Smooth muscle cell (in vitro differentiated cells): ENCODE results near the gene GLDC. TPM values are rescaled to one million over a fixed set of nuclear protein-coding genes. Genes with fewer than 3 reads are reported as not detected.

Experiments used
- DNase-seq: peaks from one replicate; lab custom pipeline; 2025; ENCODE audit not compliant: unreplicated experiment; lab: John Stamatoyannopoulos, UW
- H2AFZ ChIP-seq: fragments of 200-600 bp; sonication (generic); 2 replicates; pipeline ENCODE4 v1.6.0; 2016; ENCODE audit warnings: antibody characterized with exemption, low read depth, mild to moderate bottlenecking
- H3F3A ChIP-seq: fragments of 200-600 bp; sonication (generic); 2 replicates; pipeline ENCODE4 v1.6.0; 2017; ENCODE audit warnings: antibody characterized with exemption, low read depth
- H3K27ac ChIP-seq: fragments of 200-600 bp; sonication (generic); 2 replicates; pipeline ENCODE4 v1.5.1; 2016; ENCODE audit warnings: low read depth, mild to moderate bottlenecking
- H3K27me3 ChIP-seq: fragments of 200-600 bp; sonication (generic); 2 replicates; pipeline ENCODE4 v1.6.1; 2016; ENCODE audit warnings: low read depth, mild to moderate bottlenecking
- H3K36me3 ChIP-seq: fragments of 200-600 bp; sonication (generic); 2 replicates; pipeline ENCODE4 v1.5.1; 2016; ENCODE audit warnings: low read depth
- H3K4me1 ChIP-seq: fragments of 200-600 bp; sonication (generic); 2 replicates; pipeline ENCODE4 v1.5.1; 2016; ENCODE audit warnings: low read depth
- H3K4me2 ChIP-seq: fragments of 200-600 bp; sonication (generic); 2 replicates; pipeline ENCODE4 v1.6.0; 2016; ENCODE audit warnings: mild to moderate bottlenecking
- H3K4me3 ChIP-seq: fragments of 200-600 bp; sonication (generic); 2 replicates; pipeline ENCODE4 v1.5.1; 2016; ENCODE audit warnings: mild to moderate bottlenecking
- H3K79me2 ChIP-seq: fragments of 200-600 bp; sonication (generic); 2 replicates; pipeline ENCODE4 v1.6.0; 2016; ENCODE audit warnings: low read depth, mild to moderate bottlenecking
- H3K9ac ChIP-seq: fragments of 200-600 bp; sonication (generic); 2 replicates; pipeline ENCODE4 v1.6.0; 2016; ENCODE audit warnings: low read depth
- H3K9me3 ChIP-seq: fragments of 200-600 bp; sonication (generic); replicated peaks from 2 replicates; pipeline ENCODE4 v1.5.1; 2016; ENCODE audit warnings: low read depth
- H4K20me1 ChIP-seq: fragments of 200-600 bp; sonication (generic); 2 replicates; pipeline ENCODE4 v1.6.0; 2016; ENCODE audit warnings: low read depth
- WGBS: methylation state at CpG from one replicate; pipeline ENCODE4 v1.1.7; 2016; ENCODE audit warnings: low lambda C conversion rate; 5-methylcytosine and 5-hydroxymethylcytosine counted together
- polyA plus RNA-seq: library from polyadenylated mRNA; unstranded; fragments of >200 nt; fragmentation: Nextera tagmentation; extraction: Ambion mirVana; gene quantifications from 2 replicates; pipeline ENCODE4 v1.2.1, GENCODE V29; 2016
- total RNA-seq: library from RNA; depleted of rRNA; stranded (reverse); fragments of >200 nt; gene quantifications from 2 replicates; pipeline ENCODE4 v1.2.3, GENCODE V29; 2014
- TF ChIP-seq, protein P1 (sequence below): fragments of 200-600 bp; sonication (generic); IDR thresholded peaks from 2 replicates; pipeline ENCODE4 v1.5.1; 2017; ENCODE audit warnings: borderline replicate concordance, mild to moderate bottlenecking, antibody characterized with exemption; ENCODE audit not compliant: insufficient read depth, poor library complexity, severe bottlenecking

The GLDC gene
- total and polyA plus RNA-seq, 2 experiments from 2014 or later: 0.13 to 0.45 TPM

DNA sequence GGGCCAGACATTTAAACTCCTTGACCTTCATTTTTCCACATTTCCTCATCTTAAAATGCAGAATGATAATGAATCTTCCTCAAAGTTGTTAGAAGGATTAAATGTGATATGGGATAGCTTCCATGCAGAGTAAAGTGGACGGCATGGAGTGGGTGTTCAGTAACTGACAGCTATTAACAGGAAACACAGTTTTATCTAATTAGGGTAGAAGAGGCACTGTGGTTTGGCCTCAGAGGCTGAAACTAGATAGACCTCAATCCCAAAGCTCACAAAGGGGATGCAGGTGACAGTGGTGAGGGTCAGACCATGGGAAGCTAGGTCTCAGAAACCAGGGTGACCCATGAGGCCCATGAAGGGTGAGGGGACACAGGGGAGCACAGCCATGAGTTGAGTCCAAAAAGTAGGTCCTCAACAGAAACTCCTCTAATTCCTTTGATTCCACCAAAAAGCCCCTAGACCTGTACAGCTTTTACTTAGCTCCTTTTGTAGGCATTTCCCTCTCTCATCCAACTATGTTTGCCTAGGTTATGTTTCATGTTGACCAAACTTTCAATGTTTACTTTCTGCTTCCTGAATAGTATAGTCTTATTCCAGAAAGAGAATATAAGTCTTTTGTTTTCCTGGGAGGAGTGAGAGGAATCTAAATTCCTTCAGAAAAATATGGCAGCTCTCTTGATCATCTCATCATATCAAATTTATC lies 27.9 kb upstream of the GLDC start:
- Histone ChIP-seq H3K9me3 (no peaks in the 10 kb centered on the region), H3K36me3 (no peaks in the 10 kb centered on the region), H3K27me3 (no peaks in the 10 kb centered on the region), H4K20me1 (no peaks in the 10 kb centered on the region), H2AFZ (no peak overlapping the region), H3K27ac (no peak overlapping the region), H3K4me3 (no peak overlapping the region), H3K9ac (no peak overlapping the region), H3F3A (no peaks in the 10 kb centered on the region), H3K4me1 (no peaks in the 10 kb centered on the region), H3K79me2 (no peaks in the 10 kb centered on the region), H3K4me2 (no peak overlapping the region)
- TF ChIP-seq, protein P1, sequence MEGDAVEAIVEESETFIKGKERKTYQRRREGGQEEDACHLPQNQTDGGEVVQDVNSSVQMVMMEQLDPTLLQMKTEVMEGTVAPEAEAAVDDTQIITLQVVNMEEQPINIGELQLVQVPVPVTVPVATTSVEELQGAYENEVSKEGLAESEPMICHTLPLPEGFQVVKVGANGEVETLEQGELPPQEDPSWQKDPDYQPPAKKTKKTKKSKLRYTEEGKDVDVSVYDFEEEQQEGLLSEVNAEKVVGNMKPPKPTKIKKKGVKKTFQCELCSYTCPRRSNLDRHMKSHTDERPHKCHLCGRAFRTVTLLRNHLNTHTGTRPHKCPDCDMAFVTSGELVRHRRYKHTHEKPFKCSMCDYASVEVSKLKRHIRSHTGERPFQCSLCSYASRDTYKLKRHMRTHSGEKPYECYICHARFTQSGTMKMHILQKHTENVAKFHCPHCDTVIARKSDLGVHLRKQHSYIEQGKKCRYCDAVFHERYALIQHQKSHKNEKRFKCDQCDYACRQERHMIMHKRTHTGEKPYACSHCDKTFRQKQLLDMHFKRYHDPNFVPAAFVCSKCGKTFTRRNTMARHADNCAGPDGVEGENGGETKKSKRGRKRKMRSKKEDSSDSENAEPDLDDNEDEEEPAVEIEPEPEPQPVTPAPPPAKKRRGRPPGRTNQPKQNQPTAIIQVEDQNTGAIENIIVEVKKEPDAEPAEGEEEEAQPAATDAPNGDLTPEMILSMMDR: no peak
- 37% methylated on average over 1 of the region's 1 CpG for WGBS
- no peak for DNase-seq

DNA sequence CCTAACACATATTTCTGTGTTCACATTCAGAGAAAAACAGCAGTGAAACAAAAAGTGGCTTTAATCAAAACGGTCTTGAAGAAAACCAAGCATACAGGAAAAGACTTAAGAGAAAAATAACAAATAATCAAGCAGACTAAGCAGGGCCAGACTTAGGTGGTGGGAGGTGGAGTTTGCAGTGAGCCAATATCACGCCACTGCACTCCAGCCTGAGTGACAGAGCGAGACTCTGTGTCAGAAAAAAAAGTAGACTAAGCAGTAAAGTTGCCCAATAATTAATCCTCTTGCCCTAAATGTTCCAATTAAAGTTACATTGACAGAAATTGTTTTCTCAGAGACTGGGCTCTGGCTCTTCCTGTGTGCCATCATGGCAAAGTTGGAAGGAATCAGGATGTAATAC lies 26.6 kb upstream of the GLDC start:
- Histone ChIP-seq H2AFZ (peak overlapping the region; percentile 31), H4K20me1 (no peaks in the 10 kb centered on the region), H3K79me2 (no peaks in the 10 kb centered on the region), H3K27me3 (no peaks in the 10 kb centered on the region), H3K27ac (no peak overlapping the region), H3F3A (no peaks in the 10 kb centered on the region), H3K4me3 (no peak overlapping the region), H3K9me3 (no peaks in the 10 kb centered on the region), H3K4me2 (no peak overlapping the region), H3K36me3 (no peaks in the 10 kb centered on the region), H3K4me1 (no peaks in the 10 kb centered on the region), H3K9ac (no peak overlapping the region)
- 63% methylated on average over 3 of the region's 3 CpGs for WGBS
- TF ChIP-seq, protein P1: no peak
- DNase-seq: no peak

DNA sequence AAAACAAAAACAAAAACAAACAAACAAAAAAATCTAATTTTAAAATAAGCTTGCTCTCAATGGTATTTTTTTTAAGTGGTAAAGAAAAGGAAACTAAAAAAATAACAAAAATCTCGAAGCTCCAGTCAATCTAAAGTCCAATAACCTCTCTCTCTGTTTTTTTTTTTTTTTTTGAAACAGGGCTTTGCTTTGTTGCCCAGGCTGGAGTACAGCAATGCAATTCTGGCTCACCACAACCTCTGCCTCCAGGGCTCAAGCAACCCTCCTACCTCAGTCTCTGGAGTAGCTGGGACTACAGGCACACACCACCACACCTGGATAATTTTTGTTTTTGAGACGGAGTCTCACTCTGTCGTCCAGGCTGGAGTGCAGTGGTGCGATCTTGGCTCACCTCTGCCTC lies 25.9 kb upstream of the GLDC start:
- H3K4me3 ChIP-seq: no peak overlapping the region
- no peaks in the 10 kb centered on the region for H3K9me3 ChIP-seq
- no peaks in the 10 kb centered on the region for H3K27me3 ChIP-seq
- H3F3A ChIP-seq: no peaks in the 10 kb centered on the region
- no peaks in the 10 kb centered on the region for H3K4me1 ChIP-seq
- no peak overlapping the region for H3K9ac ChIP-seq
- no peaks in the 10 kb centered on the region for H3K79me2 ChIP-seq
- H3K27ac ChIP-seq: no peak overlapping the region
- no peak for DNase-seq
- H3K36me3 ChIP-seq: no peaks in the 10 kb centered on the region
- H3K4me2 ChIP-seq: no peak overlapping the region
- WGBS: 89% methylated on average over 4 of the region's 4 CpGs
- TF ChIP-seq, protein P1: no peak
- no peaks in the 10 kb centered on the region for H4K20me1 ChIP-seq
- H2AFZ ChIP-seq: no peak overlapping the region

DNA sequence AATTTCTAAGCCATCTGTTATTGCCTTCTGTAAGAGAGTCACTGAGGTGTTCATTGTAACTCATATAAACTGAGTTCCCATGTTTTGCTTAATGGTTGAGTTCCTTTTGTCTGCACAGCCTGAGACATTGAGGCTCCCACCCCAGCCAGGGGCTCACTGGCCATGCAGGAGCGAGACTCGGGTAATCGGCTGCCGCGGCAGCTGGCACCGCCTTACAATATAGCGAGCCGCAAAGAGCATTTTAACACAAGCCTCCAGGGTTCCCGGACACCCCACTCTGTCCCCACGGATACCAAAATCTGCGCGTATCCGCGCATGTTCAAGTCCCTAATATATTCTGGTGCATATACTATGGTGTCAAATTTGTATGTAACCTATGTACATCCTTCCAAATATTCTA lies 24.4 kb upstream of the GLDC start:
- no peak overlapping the region for H3K27ac ChIP-seq
- no peaks in the 10 kb centered on the region for H3K9me3 ChIP-seq
- no peaks in the 10 kb centered on the region for H4K20me1 ChIP-seq
- no peak overlapping the region for H3K4me3 ChIP-seq
- no peak overlapping the region for H3K9ac ChIP-seq
- H3K4me2 ChIP-seq: no peak overlapping the region
- no peaks in the 10 kb centered on the region for H3F3A ChIP-seq
- H3K79me2 ChIP-seq: no peaks in the 10 kb centered on the region
- no peaks in the 10 kb centered on the region for H3K4me1 ChIP-seq
- no peaks in the 10 kb centered on the region for H3K27me3 ChIP-seq
- no peak overlapping the region for H2AFZ ChIP-seq
- no peaks in the 10 kb centered on the region for H3K36me3 ChIP-seq
- TF ChIP-seq, protein P1: no peak
- WGBS: 95% methylated on average over 14 of the region's 14 CpGs
- no peak for DNase-seq
